Astrocyte of the spinal cord (primary cell): ENCODE data around the gene CENPT.
"Not testable (repeated sequence)": the region's sequence is repeated elsewhere in the genome, so short reads cannot be mapped to it uniquely, and the experiment has no call there.

Experiments
- DNase-seq: peaks from one replicate; pipeline ENCODE4 v3.0.0; 2011; ENCODE audit warnings: low read depth, low spot score
- H3K4me3 ChIP-seq: 2 replicates; pipeline ENCODE4 v1.5.1; 2011; ENCODE audit warnings: low read depth, mild to moderate bottlenecking, low read length, moderate library complexity
- CTCF ChIP-seq: IDR thresholded peaks from 2 replicates; pipeline ENCODE4 v1.5.1; 2012; ENCODE audit warnings: low read depth, mild to moderate bottlenecking, low read length, inconsistent platforms
- in situ Hi-C: cut with HindIII; loops from 2 replicates; pipeline ENCODE4 v1.10.0; 2017; ENCODE audit warnings: low sequenced_read_pairs

Gene CENPT

GRCh38 chr16:67872131-67872630 lies 24.7 kb upstream of the CENPT start:
- H3K4me3 ChIP-seq, result no peak overlapping the region
- no peak for TF ChIP-seq CTCF
- in situ Hi-C loops, result no loop called here
- DNase-seq, result no peak

GRCh38 chr16:67871256-67871655 lies 23.8 kb upstream of the CENPT start:
- no peak for DNase-seq
- in situ Hi-C loops, result no loop called here
- no peak overlapping the region for H3K4me3 ChIP-seq
- no peak for TF ChIP-seq CTCF

GRCh38 chr16:67869653-67870052 lies 22.2 kb upstream of the CENPT start:
- in situ Hi-C loops, result no loop called here
- DNase-seq, result no peak
- no peak overlapping the region for H3K4me3 ChIP-seq
- TF ChIP-seq CTCF, result no peak

GRCh38 chr16:67868290-67868689 lies 20.8 kb upstream of the CENPT start:
- H3K4me3 ChIP-seq, result no peak overlapping the region
- in situ Hi-C loops, result no loop called here
- DNase-seq, result no peak
- TF ChIP-seq CTCF, result no peak

GRCh38 chr16:67865318-67865717 lies 17.8 kb upstream of the CENPT start:
- in situ Hi-C loops, result no loop called here
- no peak for DNase-seq
- TF ChIP-seq CTCF, result peak; percentile 42
- H3K4me3 ChIP-seq, result no peak overlapping the region

GRCh38 chr16:67864594-67864993 lies 17.1 kb upstream of the CENPT start:
- TF ChIP-seq CTCF, result no peak
- no peak overlapping the region for H3K4me3 ChIP-seq
- in situ Hi-C loops, result no loop called here
- no peak for DNase-seq

GRCh38 chr16:67864044-67864443 lies 16.6 kb upstream of the CENPT start:
- DNase-seq, H3K4me3 ChIP-seq, in situ Hi-C loops: not testable (repeated sequence)
